GM12875 (cell line): ENCODE results near the gene MAP2K2.

Source experiments
- H3K4me3 ChIP-seq: one replicate; pipeline ENCODE4 v1.5.1; 2011; ENCODE audit warnings: low read depth, low read length, control low read depth
- TF ChIP-seq, protein P1 (sequence below): IDR thresholded peaks from 2 replicates; pipeline ENCODE4 v1.5.1; 2011; ENCODE audit warnings: low read depth, mild to moderate bottlenecking, control low read depth, inconsistent platforms, low read length, moderate library complexity, borderline replicate concordance; ENCODE audit not compliant: insufficient read depth

The MAP2K2 gene

DNA sequence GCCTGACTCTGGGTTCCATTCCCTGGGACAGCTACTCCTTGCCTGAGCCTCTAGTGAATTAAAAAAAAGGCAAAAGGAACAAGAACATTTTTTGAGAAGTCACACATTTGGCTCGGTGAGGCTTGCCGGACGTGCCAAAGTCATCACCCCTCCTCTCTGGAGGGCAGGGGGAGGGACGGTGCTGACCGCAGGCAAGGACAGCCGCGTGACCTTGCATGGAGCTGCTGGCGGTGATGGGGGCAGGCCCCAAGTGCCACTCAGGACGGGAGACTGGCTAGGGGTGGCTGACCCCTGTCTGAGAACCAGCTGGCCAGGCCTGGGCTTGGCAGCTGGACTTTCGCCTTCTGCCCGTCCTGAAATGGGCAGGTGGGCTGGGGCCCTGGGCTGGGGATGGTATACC lies 26.4 kb downstream of the MAP2K2 start:
- H3K4me3 ChIP-seq: no peak overlapping the region
- TF ChIP-seq, protein P1, sequence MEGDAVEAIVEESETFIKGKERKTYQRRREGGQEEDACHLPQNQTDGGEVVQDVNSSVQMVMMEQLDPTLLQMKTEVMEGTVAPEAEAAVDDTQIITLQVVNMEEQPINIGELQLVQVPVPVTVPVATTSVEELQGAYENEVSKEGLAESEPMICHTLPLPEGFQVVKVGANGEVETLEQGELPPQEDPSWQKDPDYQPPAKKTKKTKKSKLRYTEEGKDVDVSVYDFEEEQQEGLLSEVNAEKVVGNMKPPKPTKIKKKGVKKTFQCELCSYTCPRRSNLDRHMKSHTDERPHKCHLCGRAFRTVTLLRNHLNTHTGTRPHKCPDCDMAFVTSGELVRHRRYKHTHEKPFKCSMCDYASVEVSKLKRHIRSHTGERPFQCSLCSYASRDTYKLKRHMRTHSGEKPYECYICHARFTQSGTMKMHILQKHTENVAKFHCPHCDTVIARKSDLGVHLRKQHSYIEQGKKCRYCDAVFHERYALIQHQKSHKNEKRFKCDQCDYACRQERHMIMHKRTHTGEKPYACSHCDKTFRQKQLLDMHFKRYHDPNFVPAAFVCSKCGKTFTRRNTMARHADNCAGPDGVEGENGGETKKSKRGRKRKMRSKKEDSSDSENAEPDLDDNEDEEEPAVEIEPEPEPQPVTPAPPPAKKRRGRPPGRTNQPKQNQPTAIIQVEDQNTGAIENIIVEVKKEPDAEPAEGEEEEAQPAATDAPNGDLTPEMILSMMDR: no peak

DNA sequence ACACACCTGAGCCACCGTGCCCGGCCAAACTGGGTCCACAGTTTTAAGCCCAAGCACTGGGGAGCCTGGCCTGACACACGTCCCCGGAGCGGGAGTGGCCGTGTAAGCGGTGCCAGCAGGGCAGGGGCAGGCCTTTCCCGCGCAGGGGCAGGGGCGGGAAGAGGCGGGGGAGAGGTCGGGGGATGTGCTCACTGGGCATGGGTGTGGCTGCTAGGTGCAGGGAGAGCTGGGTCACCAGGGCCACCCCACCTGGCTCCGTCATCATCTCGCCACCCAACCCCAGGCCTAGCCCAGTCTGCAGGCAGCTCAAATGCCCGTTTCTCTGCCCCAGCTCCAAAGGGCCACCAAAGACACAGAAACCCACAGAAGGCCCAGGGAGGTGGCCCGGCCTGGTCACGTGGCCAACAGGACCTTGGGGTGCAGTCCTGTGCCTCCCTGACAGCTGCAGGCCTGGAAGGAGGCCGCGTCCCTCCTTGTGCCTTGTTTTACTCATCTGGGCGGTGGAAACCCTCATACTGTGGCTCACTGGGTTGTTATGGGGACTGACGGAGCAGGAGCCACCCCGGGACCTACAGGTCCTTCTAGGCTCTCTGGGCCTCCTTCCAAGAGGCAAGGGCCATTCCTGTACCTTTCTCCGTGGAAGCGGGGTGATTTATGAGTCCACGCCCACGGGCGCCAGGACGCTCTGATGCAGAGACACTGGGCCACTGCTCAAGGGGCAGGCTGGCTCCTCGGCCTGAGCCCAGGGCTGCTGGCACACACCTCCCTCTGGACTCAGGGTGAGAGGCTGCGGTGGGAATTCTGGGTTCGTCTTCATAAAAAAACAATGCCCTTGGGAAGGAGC lies 27.7 kb downstream of the MAP2K2 start:
- H3K4me3 ChIP-seq: no peak overlapping the region
- TF ChIP-seq, protein P1: no peak

DNA sequence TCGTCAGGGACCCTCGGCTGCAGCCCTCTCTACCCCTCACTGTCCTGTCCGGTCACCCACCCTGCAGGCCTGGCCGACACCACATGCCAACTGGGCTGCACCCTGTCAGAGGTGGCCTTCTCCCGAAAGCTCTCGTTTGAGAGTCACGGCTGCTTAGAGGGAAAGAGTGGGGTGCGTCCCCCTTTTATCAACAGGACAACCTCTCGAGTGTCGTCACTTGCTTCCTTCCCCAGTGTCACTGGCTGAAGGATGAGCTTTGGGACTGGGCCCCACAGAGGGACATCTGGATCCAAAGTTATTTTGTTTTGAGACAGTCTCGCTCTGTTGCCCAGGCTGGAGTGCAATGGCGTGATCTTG lies 28.5 kb downstream of the MAP2K2 start:
- TF ChIP-seq, protein P1: no peak
- H3K4me3 ChIP-seq: no peak overlapping the region

DNA sequence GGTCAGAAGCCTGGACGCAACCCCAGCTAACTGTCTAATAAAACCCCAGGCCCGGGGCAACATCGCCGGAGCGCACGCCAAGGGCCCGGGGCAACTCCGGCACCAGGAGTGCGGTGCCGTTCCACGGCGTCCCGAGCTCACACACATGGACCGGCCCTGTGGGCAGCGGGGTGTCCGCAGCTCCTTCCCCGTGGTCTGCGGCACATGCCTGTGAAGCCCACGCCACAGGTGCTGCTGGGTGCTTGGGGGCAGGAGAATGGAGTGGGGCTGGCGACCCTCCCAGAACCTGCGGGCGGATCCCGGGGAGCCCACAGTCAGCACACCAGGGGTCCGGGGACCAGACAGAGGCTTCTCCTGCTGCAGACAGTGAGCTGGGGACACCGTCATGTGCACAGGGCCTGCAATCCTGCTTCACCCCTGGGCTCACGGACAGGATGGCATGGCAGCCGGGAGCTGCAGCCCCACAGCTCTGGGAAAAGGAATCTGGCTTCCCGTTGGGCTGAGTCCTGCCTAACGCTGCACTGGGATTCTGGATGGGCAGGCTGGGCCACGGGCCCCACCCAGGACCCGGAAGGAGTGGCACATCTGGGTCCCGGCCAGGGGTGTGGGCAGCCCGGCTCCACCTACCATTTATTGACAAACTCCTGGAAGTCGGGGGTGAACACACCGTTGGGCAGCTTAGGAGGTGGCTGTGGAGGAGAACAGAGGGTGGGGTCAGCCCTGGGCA lies 29.0 kb downstream of the MAP2K2 start:
- TF ChIP-seq, protein P1: no peak

DNA sequence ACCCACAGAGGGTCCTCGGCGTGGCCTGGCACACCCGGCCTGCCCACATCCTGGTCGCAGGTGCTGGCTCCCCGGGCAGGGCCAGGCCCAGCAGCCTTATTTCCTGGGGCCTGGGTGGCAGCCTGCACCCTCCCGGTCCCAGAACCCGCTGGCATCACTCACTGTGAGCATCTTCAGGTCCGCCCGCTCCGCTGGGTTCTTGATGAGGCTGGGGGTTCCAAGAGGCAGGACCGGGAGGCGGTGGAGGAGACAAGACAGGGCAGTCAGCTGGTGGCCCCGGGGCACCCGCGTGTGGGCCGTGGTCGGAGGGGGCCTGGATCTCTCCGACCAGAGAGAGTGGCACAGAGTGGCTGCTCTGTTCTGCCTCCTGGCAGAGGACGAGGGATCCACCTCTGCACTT lies 29.6 kb downstream of the MAP2K2 start:
- TF ChIP-seq, protein P1: no peak
- no peak overlapping the region for H3K4me3 ChIP-seq

More for the DNA sequence above, 29.0 kb downstream of the MAP2K2 start:
- H3K4me3 ChIP-seq: no peak overlapping the region

DNA sequence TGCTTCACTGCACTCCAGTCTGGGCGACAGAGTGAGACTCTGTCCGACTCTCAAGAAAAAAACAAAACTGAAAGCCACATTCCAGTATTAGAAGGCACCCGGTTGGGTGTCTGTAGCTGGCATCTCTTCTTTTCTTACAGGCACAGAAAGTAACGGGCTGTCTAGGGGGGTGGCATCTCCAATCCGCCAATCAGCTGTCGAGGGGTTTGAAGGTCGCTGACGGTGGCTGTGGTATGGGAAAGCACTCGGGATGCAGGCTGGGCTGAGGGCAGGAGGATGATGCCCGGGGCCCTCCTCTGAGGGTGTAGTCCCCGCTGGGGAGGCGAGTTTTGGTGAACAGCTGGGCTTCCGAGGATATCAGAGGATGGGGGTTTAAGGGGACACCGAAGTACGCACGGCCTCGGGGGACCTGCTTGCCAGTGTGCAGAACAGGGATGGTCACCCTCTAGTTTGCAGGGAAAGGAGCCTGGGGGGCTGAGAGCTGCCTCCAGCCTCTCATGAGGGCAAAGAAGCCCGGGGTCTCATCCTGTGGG lies 30.2 kb downstream of the MAP2K2 start:
- TF ChIP-seq, protein P1: no peak
- H3K4me3 ChIP-seq: no peak overlapping the region
